HG02885 (cell line): ENCODE data around the gene ATXN2.
"Not testable (repeated sequence)": the region's sequence is repeated elsewhere in the genome, so short reads cannot be mapped to it uniquely, and the experiment has no call there.

Experiments used
- ATAC-seq: cut with Tn5 transposase; IDR thresholded peaks from one replicate; pipeline ENCODE4 v1.9.1; 2021; ENCODE audit warnings: mild to moderate bottlenecking; ENCODE audit not compliant: unreplicated experiment, poor library complexity

ATXN2 gene

GRCh38 chr12:111409403-111409779, 189.7 kb downstream of the ATXN2 start:
- ATAC-seq = no peak

GRCh38 chr12:111408686-111409402, 190.3 kb downstream of the ATXN2 start:
- no peak for ATAC-seq

- no peak for ATAC-seq
Observed at GRCh38 chr12:111408116-111408440, 191.0 kb downstream of the ATXN2 start.

GRCh38 chr12:111407377-111408115, 191.6 kb downstream of the ATXN2 start:
- ATAC-seq = no peak

- no peak for ATAC-seq
Observed at GRCh38 chr12:111406474-111407376, 192.4 kb downstream of the ATXN2 start.

GRCh38 chr12:111405859-111406473, 193.1 kb downstream of the ATXN2 start, which contains the start of gene SH2B3:
TSS of gene SH2B3 (plus strand) at chr12:111405923. CDS start at chr12:111418146, 12,223 bp downstream.
- ATAC-seq = peak; percentile 9

GRCh38 chr12:111405149-111405858, 193.8 kb downstream of the ATXN2 start:
- peak; percentile 67 for ATAC-seq

GRCh38 chr12:111404362-111405148, 194.6 kb downstream of the ATXN2 start:
- peak; percentile 18 for ATAC-seq

GRCh38 chr12:111402490-111402824, 196.7 kb downstream of the ATXN2 start:
- not testable (repeated sequence) for ATAC-seq
